NT2/D1 (cell line): ENCODE measurements around the gene ATRAID.

Experiments
- SUZ12 ChIP-seq: IDR thresholded peaks from 2 replicates; pipeline ENCODE4 v1.6.1; 2011; ENCODE audit not compliant: insufficient read length, insufficient read depth; ENCODE audit errors: extremely low read depth
- YY1 ChIP-seq: IDR thresholded peaks from 2 replicates; pipeline ENCODE4 v1.6.1; 2011; ENCODE audit not compliant: insufficient read length, insufficient read depth

GRCh38 chr2:27209621-27210401 is 2.0 kb upstream of the ATRAID start:
- TF ChIP-seq SUZ12 (no peak), YY1 (no peak)
